HG03095 (cell line): ENCODE measurements around the gene OBP2B.
"Not testable (repeated sequence)": the region's sequence is repeated elsewhere in the genome, so short reads cannot be mapped to it uniquely, and the experiment has no call there.

Experiments
- ATAC-seq: cut with Tn5 transposase; IDR thresholded peaks from one replicate; pipeline ENCODE4 v1.9.1; 2021; ENCODE audit warnings: moderate library complexity; ENCODE audit not compliant: unreplicated experiment

OBP2B gene

DNA sequence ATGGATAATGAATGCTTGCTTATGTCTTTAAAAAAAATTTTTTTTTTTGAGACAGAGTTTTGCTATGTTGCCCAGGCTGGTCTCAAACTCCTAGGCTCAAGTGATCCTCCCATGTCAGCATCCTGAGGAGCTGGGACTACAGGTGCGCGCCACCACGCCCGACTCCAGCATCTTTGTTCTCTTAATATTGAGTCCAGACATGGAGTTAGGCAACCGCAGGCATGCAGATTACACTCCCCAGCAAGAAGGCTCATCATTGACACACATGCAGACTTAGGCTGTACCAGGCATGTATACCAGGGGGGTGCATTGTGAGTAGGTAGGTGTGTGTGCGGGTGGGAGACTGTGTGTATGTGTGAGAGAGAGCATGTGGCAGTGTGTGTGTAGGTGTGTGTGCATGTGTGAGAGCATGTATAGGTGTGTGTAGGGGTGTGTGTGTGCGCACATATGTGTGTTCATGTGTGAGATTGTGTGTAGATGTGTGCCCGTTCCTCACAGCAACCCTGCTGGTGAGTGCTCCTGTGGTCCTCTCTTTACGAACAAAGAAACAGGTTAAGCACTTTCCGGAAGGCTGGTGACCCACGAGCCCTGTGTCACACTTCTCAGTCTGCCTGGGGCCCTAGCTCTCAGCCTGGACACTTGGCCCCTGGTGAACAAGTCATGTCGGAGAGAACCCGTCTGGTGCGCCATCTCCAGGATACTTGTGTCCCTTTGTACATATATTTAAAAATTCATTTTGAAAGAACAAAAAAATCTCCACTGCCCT lies 6.2 kb downstream of the OBP2B start:
- ATAC-seq = no peak

DNA sequence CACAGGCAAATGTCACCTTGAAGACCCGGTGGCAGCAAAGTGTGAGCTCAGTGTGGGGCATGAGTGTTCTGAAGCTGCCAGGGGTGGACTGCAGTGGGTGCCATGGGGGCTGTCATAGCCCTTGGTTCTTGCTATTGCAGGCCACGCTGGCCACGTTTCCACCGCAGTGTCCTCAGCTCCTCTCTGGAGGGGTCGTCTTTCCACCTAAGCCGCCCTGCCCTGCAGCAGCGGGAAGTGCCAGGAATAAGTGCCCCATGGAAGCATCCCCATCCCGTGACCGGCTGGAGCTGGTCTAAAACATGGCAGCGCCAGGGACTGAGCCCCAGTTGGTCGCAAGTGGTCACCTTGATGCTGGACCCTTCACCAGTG lies 6.9 kb downstream of the OBP2B start:
- no peak for ATAC-seq

DNA sequence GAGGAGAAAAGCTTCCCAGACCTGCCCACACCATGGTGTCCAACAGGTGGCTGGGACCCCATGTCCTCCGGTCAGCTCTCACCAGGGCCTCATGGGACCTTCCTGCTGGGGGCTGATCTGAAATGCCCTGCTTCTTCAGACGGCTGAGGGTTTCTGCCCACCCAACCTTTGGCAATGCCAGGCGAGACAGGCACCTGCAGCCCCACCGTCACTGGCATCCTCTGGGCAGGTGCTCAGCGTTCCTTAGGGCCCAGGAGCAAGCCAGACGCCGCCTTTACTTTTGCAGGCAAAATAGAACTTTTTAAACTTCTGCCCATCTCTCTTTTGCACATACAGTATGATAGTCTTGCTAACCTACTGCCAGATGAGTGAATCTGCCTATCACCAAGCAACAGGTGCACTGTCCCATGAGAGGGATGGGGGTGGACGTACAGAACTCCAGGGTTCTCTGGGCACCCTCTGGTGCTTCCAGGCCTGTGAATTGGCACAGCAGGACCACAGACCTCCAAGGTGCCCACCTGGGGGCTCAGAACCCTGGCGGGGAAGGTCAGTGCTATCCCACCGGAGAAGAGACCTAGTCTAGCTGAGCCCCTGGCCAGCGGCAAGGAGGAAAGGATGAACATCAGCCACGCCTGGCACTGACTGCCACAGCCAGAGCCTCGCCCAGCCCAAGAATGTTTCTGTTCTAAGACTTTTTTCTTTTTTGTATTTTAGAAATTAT lies 7.5 kb downstream of the OBP2B start:
- ATAC-seq = no peak

DNA sequence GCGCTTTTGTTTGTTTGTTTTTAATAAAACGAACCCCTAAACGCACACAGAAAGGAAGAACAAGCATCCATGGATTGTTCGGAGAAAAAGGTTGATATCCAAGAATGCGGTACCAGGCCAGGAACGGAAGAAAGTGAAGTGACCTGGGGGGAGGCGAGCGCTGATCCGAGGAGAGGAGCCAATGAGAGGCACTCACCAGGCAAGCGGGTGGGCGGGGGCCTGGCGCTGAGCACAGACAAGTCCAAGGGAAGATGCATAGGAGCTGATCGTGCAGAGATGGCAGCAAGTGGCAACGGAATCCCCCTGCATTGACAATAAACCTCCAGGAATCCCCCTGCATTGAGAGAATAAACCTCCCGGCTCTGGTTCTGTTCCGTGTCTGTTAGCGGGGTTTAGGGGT lies 8.4 kb downstream of the OBP2B start:
- no peak for ATAC-seq

DNA sequence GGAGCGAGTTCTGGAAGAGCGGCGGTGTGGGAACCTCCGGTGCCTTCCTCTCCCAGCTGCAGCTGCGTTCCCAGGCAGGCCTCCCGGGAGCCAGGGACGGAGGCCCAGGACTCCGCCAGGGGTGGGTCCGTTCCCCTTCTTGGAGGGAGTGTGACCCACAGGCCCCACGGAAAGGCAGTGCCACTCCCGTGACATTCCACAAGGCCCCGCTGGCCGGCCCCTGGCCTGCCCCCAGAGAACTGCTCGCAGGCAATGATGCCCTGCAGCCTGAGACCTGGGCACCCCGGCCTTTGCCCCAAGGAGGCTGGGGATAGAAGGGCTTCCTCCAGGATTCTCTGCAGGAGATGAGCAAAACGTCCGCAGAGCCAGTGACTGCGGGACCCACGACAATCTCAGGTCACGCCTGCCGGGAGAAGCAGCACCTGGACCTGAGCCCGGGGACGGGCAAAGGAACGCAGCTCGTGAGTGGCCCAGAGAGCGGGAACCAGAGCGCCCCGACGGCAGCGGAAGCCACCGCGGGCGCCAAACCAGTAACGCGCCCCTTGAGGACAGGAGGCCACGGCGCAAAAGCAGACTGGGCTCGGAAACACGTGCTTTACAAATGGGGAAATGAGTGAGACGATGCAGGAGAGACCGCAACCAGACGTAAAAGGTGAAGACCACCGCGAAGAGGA lies 9.3 kb downstream of the OBP2B start:
- ATAC-seq = no peak

DNA sequence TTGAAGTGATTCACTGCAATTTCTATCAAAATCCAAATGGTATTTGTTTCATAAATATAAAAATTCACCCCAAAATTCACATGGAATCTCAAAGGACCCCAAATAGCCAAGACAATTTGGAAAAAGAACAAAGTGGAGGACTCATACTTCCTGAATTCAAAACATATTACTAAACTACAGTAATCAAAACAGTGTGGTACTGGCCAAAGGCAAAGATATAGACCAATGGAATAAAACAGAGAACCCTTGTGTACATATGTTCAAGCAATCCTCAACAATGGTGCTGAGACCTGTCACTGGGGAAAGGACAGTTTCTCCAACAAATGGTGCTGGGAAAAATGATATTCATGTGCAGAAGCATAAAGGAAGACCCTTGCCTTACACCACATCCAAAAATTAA lies 14.0 kb downstream of the OBP2B start:
- no peak for ATAC-seq

DNA sequence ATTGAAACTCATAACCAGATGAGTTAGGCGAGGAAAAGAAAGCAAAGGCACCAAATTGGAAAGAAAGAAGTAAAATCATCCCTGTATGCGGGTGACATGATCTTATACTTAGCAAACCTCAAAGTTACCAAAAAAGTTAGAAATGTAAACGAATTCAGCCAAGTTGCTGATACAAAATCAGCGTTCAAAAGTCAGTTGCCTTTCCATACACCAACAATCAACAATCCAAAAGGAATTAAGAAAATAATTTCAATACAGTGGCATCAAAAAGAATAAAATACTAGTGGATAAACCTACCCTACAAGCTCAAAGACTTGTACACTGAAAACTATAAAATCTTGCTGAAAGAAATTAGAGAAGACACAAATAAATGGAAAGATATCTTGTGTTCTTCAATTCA lies 14.5 kb downstream of the OBP2B start:
- ATAC-seq = no peak

DNA sequence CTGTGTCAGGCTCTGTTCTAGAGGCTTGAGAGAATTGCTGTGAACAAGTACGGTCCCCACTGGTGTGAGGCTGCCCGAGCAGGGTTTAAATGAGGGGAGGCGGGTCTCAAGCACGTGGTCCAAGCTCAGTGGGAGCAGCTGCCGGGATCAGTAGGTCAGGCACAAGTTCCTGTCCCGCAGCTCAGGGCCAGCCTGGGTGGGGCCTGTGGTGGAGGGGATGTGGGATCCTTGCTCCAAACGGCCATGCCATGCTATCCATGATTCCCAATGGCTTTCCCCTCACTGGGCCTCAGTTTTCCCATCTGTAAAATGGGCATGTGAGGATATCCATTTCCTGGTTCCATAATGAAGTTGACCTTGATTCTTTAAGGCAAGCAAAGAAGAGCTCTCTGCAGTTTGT lies 17.1 kb downstream of the OBP2B start:
- ATAC-seq = no peak

DNA sequence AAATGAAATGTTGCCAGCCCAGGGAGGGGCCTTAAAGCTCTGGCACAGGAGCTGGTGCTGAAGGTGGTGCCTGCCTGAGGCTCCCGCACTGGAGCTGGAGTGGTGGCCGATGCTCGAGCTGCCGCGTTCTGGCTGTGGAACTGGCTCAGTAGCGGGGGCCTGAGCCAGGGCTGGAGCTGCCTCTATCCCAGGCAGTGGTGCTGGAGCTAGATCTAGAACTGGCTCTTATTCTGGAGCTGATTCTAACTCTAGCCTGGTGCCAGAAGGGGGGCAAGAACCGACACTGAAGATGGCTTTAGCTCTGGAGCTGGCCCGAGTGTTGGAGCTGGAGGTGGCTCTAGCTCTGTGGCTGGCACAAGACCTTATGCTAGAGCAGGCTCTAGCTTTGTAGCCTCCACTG lies 19.2 kb downstream of the OBP2B start:
- ATAC-seq = no peak

DNA sequence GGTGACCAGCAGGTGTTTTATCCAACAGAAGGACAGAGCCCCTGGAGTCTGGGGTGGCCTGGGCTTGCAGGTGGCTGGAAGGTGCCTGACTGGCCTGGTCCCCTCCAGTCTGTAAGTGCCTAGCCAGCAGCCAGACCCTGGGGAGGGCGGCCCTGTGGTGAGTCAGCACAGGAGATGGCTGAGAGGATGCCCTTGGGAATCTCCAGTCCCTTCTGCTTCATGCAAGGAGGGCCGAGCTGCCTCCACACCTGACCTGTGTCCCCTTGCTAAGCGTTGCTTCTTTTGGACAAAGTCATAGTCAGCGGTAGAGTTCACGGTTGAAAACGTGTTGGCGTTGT lies 20.2 kb downstream of the OBP2B start:
- ATAC-seq = no peak

DNA sequence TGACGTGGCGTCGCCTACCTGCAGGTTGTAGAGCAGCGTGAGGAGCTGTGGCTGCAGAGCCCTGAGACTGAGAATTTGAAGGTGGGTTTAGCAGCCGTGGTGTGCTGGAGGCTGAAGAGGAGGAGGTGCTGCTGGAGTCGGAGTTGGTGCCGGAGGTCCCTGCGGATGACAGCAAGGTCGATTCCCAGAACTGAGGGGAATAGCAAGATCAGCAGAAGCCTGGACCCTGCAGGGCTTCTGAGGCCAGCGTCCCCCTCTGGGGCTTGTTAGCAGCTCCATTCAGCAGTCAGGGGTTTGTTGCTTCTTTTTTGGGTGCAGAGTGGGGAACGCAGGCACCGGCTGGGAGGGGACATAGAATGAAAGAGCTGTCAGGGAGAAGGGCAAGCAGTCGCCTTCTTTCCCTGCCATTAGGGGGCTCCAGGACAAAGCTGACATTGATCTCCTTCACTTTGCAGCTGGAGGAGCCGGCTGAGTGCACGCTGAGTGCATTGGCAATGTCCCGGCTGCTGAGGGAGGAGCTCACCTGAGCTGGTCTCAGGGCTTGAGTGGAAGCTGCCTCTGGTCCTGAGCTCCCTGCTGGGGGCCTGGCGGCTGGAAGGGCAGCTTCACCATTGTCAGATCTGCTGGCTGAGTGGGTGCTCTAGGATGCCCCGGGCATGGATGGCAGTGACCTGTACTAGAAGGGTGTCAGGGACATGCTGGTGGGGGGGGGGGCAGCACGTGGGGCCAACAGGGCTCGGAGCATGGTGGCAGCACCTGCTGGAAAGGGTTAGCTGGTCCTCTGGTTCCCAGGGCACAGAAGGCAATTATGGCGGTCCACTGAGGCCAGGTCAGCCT lies 20.8 kb downstream of the OBP2B start:
- no peak for ATAC-seq

DNA sequence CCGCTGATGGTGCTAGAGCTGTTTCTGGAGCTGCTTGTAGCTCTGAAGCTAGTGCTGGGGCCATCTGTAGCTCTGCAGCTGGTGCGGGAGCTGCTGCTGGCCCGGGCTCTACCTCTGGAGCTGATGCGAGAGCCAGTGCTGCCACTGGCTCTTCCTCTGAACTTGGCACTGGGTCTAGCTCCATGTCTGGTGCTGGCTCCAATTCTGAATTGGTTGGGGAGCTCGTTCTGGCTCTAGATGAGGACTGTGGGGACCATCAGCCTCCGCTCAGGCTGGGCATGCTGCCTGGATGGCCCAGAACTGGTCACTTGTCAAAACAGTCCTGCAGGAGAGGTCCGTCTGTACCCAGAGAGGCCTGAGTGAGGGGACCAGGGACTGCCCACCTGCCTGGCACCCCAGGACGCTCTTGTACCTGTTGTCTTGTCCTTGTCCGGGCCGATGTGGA lies 21.5 kb downstream of the OBP2B start:
- no peak for ATAC-seq

DNA sequence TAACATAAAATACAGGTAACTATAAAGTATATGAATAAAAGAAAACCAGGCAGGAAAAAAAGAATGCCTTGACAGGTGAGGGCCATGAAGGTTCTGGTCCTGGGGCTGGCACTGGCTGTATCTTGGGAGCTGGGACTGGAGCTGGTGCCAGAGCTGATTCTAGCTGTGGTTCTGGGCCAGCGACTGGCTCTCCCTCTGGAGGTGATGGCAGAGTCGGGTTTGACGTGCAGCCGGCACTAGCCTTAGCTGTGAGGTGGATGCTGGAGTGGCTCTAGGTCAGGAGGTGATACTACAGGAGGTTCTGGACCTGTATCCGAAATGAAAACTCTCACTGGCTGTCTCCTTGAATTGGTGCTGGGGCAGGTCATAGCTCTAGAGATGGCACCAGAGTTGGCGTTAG lies 22.3 kb downstream of the OBP2B start:
- ATAC-seq = no peak

DNA sequence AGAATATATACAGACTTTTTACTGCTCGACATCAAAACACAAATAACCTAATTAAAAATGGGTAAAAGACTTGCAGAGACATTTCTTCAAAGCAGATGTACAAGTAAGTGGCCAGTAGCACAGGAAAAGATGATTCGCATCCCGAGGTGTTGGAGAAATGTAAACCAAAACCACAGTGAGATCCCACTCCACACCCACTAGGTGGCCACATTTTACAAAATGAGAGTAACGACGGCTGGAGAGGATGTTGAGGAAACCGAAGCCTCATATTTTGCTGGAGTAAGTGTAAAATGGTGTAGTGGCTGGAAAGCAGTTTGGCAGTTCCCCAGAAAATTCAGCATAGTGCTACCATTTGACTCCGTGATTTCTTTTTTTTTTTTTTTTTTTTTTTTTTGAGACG lies 24.1 kb downstream of the OBP2B start:
- ATAC-seq = no peak

DNA sequence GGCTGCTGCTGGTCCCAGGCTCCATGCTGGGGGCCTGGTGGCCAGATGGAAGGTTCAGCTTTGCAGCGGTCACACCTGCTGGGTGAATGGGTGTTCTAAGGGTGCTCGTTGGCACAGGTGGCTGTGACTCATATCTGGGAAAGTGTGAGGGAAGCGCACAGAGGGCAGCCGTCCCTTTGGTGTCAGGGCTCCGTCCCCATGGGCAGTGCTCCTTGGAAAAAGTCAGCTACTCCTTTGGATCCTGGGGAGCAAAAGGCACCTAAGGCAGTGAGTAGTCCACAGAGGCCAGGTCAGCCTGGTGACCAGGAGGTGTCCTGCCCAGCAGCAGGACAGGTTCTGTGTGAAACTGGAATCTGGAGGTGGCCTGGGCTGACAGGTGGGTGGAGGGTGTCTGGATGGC lies 26.9 kb downstream of the OBP2B start:
- ATAC-seq = no peak

DNA sequence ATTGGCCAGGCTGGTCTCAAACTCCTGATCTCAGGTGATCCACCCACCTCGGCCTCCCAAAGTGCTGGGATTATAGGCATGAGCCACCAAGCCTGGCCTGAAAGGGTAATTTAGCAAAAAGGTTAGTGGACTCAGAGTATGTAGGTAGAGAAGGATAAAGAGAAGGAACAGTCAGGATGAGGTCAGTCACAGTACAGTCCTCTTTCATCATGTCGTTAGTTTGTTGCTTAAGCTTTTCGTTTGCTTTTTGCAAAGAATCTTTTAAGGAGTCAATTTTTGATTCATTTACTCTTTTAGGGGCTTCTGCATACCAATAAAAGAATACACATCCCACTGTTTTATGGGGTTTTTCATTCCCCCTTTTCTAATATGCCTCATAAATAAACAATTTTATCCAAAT lies 27.5 kb downstream of the OBP2B start:
- no peak for ATAC-seq

DNA sequence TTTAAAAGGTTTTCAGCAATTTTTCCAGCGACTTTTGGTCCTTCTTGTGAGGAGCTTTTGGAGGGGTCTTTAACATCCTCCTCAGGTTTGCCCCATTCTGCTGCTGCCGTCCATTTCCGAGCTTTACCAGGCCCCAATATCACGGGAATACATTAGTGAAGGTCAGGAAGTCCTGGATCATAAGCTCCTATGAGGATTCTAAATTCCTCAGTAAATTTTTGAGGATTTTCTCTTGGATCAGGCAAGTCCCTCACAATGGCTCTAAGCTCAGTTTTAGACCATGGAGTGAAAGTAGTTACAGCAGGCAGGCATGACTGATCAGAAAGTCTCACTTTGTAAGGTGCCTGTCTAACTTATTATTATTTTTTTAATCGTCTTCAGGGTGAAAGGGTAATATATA lies 28.1 kb downstream of the OBP2B start:
- ATAC-seq = no peak

DNA sequence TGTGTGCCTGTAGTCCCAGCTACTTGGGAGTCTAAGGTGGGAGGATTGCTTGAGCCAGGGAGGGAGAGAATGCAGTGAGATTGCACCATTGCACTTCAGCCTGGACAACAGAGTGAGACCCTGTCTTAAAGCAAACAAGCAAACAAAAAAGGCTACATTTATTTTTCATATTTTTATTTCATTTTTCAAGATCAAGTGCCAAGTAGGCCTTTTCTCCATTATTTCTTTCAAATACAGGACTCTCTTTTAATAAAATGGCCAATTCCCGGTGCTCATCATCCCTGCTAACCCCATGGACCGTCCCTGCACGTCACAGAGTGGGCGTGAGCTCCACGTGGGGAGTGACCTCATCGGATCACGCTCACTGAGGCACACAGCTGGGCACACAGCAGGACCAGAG lies 36.0 kb downstream of the OBP2B start:
- ATAC-seq = no peak

DNA sequence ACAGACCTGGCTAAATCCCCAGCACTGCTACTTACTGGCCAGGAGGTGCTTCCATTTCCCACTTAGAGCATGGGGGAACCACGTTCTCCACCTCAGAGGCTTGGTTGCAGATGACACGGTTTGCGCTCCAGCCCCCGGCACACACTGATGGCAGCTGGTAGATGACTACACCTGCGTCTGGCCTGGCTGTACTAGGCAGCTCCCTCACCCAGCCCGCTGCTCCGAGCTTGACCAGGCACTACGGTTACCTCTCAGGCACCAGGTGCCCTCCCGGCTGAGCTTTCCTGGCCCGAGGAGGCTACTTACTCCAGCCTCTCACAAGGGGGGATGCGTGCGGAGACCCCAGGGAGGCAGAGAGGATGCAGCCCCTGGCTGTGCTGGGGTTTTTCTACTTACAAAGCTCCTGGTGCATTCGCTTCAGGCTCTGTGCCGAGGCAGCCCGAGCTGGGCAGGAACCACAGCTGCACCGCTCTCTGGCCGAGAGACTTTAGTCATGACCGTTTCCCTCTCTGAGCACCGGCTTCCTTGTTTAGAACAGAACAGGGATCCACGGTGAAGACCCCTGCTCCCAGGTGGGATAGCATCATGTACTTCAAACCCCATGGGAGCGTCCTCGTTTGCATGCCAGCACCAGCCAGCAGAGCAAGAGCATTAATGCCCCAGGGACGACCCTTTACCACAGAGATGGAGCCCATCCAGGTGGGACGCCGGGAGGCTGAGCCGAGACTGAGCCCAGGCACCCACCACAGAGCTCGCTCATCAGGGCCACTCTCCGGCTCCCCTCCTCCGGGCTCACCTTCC lies 37.7 kb downstream of the OBP2B start:
- no peak for ATAC-seq

DNA sequence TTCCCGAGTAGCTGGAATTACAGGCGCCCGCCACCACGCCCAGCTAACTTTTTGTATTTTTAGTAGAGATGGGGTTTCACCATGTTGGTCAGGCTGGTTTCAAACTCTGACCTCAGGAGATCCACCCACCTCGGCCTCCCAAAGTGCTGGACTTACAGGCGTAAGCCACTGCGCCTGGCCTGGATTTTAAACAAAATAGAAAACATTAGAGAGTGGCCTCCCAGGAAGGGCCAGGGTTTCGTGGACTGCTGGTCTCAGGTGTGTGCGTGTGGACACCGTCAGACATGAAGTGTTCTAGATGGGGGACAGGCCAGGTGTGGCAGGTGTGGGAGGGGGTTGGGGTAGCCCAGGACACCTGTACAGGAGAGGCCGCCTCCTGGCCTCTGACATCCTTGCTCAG lies 38.3 kb downstream of the OBP2B start:
- no peak for ATAC-seq

DNA sequence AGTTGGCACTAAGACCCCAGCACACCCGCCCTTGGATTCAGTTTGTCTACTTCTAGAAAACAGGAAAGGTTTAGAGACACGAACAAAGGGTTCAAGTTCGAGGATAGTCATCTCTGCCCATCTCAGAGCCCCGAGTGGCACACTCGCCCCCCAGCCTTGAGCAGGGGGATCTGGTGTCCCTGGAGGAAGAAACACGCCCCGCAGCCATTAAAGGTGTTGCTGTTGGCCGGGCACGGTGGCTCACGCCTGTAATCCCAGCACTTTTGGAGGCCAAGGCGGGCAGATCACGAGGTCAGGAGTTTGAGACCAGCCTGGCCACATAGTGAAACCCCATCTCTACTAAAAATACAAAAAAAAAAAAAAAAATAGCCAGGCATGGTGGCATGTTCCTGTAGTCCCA lies 39.4 kb downstream of the OBP2B start:
- not testable (repeated sequence) for ATAC-seq
